ENCODE results near the gene DOK3.

GRCh38 chr5:177555228-177555627 is 45.6 kb upstream of the DOK3 start:
- TF ChIP-seq CTCF (IDR thresholded peaks at IDR 0.05) (no peak), POLR2AphosphoS5 (IDR thresholded peaks at IDR 0.05) (no peak), POLR2A (IDR thresholded peaks at IDR 0.05) (no peak)

Measured in transverse colon (tissue), 4 donors.